Measurements from ENCODE around the gene RPH3AL. TPM values are rescaled to one million over a fixed set of nuclear protein-coding genes. Genes with fewer than 3 reads are reported as not detected.
A peak's percentile ranks its signal among the peaks of the same experiment; 100 is the strongest.
"Not testable (repeated sequence)": the region's sequence is repeated elsewhere in the genome, so short reads cannot be mapped to it uniquely, and the experiment has no call there.

Gene RPH3AL
- total RNA-seq, 6 experiments from 2014 or later = 17.6 to 74.0 (median 25.7) TPM

GRCh38 chr17:273981-274832 lies 78.4 kb downstream of the RPH3AL start:
- DNase-seq = peak in 2 of 3 donors; percentile 39 to 41
- peak in 3 of 4 donors; percentile 21 to 51 (median 28) for ATAC-seq
- WGBS (ENCODE audit: insufficient coverage, low coverage, low lambda C conversion rate, missing lambda C conversion rate) = 66% methylated on average over 13 of the region's 28 CpGs
- Histone ChIP-seq H3K9me3 (no peaks in the 10 kb centered on the region), H3K27me3 (no peaks in the 10 kb centered on the region), H3K4me1 (no peaks in the 10 kb centered on the region), H3K4me3 (no peak overlapping the region), H3K27ac (no peak overlapping the region), H3K36me3 (peaks cover 0 to 9% (median 0%) of the 10 kb centered on the region in 4 donors)
- TF ChIP-seq POLR2A (IDR thresholded peaks at IDR 0.05) = no peak
- no peak for TF ChIP-seq CTCF (IDR thresholded peaks at IDR 0.05)
- intact Hi-C loops (cut with DNase I) = no loop called here

DNA sequence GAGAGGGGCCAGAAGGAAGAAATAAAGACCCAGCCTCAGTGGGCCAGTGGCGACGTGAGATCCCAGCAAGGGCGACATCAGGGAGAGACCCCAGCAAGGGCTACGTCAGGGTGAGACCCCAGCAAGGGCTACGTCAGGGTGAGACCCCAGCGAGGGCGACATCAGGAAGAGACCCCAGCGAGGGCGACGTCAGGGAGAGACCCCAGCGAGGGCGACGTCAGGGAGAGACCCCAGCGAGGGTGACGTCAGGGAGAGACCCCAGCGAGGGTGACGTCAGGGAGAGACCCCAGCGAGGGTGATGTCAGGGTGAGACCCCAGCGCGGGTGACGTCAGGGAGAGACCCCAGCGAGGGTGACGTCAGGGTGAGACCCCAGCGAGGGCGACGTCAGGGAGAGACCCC lies 79.8 kb downstream of the RPH3AL start:
- ATAC-seq; H3K4me1 ChIP-seq; H3K36me3 ChIP-seq; H3K4me3 ChIP-seq; H3K9me3 ChIP-seq; H3K27ac ChIP-seq; intact Hi-C loops (cut with DNase I); H3K27me3 ChIP-seq: not testable (repeated sequence)
- peak in 2 of 3 donors; percentile 43 to 88 for DNase-seq
- 72% methylated on average over 16 of the region's 26 CpGs for WGBS (ENCODE audit: insufficient coverage, low coverage, low lambda C conversion rate, missing lambda C conversion rate)

DNA sequence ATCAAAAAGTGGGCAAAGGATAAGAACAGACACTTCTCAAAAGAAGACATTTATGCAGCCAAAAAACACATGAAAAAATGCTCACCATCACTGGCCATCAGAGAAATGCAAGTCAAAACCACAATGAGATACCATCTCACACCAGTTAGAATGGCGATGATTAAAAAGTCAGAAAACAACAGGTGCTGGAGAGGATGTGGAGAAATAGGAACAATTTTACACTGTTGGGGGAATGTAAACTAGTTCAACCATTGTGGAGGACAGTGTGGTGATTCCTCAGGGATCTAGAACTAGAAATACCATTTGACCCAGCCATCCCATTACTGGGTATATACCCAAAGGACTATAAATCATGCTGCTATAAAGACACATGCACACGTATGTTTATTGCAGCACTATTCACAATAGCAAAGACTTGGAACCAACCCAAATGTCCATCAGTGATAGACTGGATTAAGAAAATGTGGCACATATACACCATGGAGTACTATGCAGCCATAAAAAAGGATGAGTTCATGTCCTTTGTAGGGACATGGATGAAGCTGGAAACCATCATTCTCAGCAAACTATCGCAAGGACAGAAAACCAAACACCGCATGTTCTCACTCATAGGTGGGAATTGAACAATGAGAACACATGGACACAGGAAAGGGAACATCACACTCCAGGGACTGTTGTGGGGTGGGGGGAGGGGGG lies 80.5 kb downstream of the RPH3AL start:
- DNase-seq; ATAC-seq; intact Hi-C loops (cut with DNase I); H3K27me3 ChIP-seq; H3K4me1 ChIP-seq; H3K4me3 ChIP-seq; H3K9me3 ChIP-seq; H3K27ac ChIP-seq; H3K36me3 ChIP-seq: not testable (repeated sequence)
- WGBS (ENCODE audit: insufficient coverage, low coverage, low lambda C conversion rate, missing lambda C conversion rate) = 86% methylated on average over 1 of the region's 4 CpGs

- WGBS (ENCODE audit: insufficient coverage, low coverage, low lambda C conversion rate, missing lambda C conversion rate) = 93% methylated on average over 7 of the region's 27 CpGs
- intact Hi-C loops (cut with DNase I) = no loop called here
- TF ChIP-seq CTCF (IDR thresholded peaks at IDR 0.05) = no peak
- no peak for TF ChIP-seq POLR2A (IDR thresholded peaks at IDR 0.05)
- DNase-seq = peak; percentile 13 to 43 (median 40)
- no peak overlapping the region for H3K27ac ChIP-seq
- H3K4me1 ChIP-seq = no peaks in the 10 kb centered on the region
- peaks cover 0 to 5% (median 0%) of the 10 kb centered on the region in 4 donors for H3K36me3 ChIP-seq
- H3K4me3 ChIP-seq = no peak overlapping the region
- ATAC-seq = peak in 1 of 4 donors; percentile 21
- H3K9me3 ChIP-seq = no peaks in the 10 kb centered on the region
- H3K27me3 ChIP-seq = no peaks in the 10 kb centered on the region
Observed at GRCh38 chr17:269616-270514, 82.7 kb downstream of the RPH3AL start.

All from right lobe of liver (tissue), 6 donors.